A549 (cell line): Measurements from ENCODE around the gene OR13F1. TPM values are rescaled to one million over a fixed set of nuclear protein-coding genes. Genes with fewer than 3 reads are reported as not detected.

ENCODE experiments used
- ATAC-seq, 2 experiments: fragments of 200-7000 bp in 1 of 2; fragments of >200 bp in 1 of 2; cut with Nextera tagmentation in 1 of 2; cut with Tn5 transposase in 1 of 2; 3 replicates each; pipeline versions ENCODE4 v1.8.0 to v1.9.1; 2018 to 2020; ENCODE audit warnings: mild to moderate bottlenecking in 1 of 2, moderate library complexity in 1 of 2
- CTCF ChIA-PET: fragments of 300-600 bp; sonication (Branson Sonifier 250); formaldehyde crosslinking; extraction: SDS; loops from one replicate; lab custom pipeline; 2021; ENCODE audit warnings: antibody characterized with exemption, inconsistent platforms; lab: Yijun Ruan, JAX
- POLR2A ChIA-PET: fragments of 350-600 bp; formaldehyde crosslinking; extraction: SDS; loops from one replicate; lab custom pipeline; 2021; ENCODE audit warnings: antibody characterized with exemption, inconsistent platforms; lab: Yijun Ruan, JAX
- DNase-seq, 2 experiments: peaks; one replicate each; pipeline versions ENCODE4 v3.0.0 to v3.0.0-alpha.2; 2011 to 2016; ENCODE audit warnings: low read depth in 1 of 2, low spot score in 1 of 2
- FAIRE-seq: peaks from 2 replicates; lab custom pipeline; 2011; peaks lifted over from hg19 to GRCh38; lab: Jason Lieb, UNC
- H3K27ac ChIP-seq, 2 experiments: fragments of >200 bp; sonication (Bioruptor Twin); formaldehyde crosslinking; 3 replicates each; pipeline ENCODE4 v1.5.1; 2016 to 2017
- H3K4me1 ChIP-seq: fragments of >200 bp; sonication (Bioruptor Twin); formaldehyde crosslinking; 3 replicates; pipeline ENCODE4 v1.6.1; 2016
- H3K4me2 ChIP-seq: fragments of >200 bp; sonication (Bioruptor Twin); formaldehyde crosslinking; 3 replicates; pipeline ENCODE4 v1.6.1; 2016
- H3K4me3 ChIP-seq: fragments of >200 bp; sonication (Bioruptor Twin); formaldehyde crosslinking; 3 replicates; pipeline ENCODE4 v1.5.1; 2016
- H3K9me3 ChIP-seq: fragments of >200 bp; sonication (Bioruptor Twin); formaldehyde crosslinking; 3 replicates; pipeline ENCODE4 v1.6.1; 2016
- BHLHE40 ChIP-seq: IDR thresholded peaks from 2 replicates; pipeline ENCODE4 v1.6.1; 2012; ENCODE audit warnings: low read depth, low read length, inconsistent platforms
- CBX8 ChIP-seq: fragments of 200-600 bp; sonication (generic); IDR thresholded peaks from 2 replicates; pipeline ENCODE4 v1.6.1; 2016
- CHD2 ChIP-seq: fragments of 150-350 bp; IDR thresholded peaks from 2 replicates; pipeline ENCODE4 v1.6.1; 2014; ENCODE audit warnings: low read length; ENCODE audit not compliant: partially characterized antibody
- CHD4 ChIP-seq: fragments of 200-600 bp; sonication (generic); IDR thresholded peaks from 2 replicates; pipeline ENCODE4 v1.6.1; 2016; ENCODE audit warnings: antibody characterized with exemption, mild to moderate bottlenecking, borderline replicate concordance
- EHMT2 ChIP-seq: fragments of 200-600 bp; sonication (generic); IDR thresholded peaks from 2 replicates; pipeline ENCODE4 v1.6.1; 2016; ENCODE audit warnings: antibody characterized with exemption, low read depth, mild to moderate bottlenecking, moderate library complexity
- ESRRA ChIP-seq: fragments of 150-350 bp; IDR thresholded peaks from 2 replicates; pipeline ENCODE4 v1.6.1; 2014; ENCODE audit warnings: mild to moderate bottlenecking, low read length, borderline replicate concordance
- FOSL2 ChIP-seq, 2 experiments: fragments of 450-650 bp in 1 of 2; fragments of >200 bp in 1 of 2; sonication (Bioruptor Twin) in 1 of 2; formaldehyde crosslinking; IDR thresholded peaks; 2 replicates each; pipeline versions ENCODE4 v1.5.0 to v1.6.1; 2016 to 2020; ENCODE audit warnings: mild to moderate bottlenecking in 1 of 2, moderate library complexity in 1 of 2
- HDAC2 ChIP-seq: fragments of 200-600 bp; sonication (generic); IDR thresholded peaks from 2 replicates; pipeline ENCODE4 v1.6.1; 2016
- HOXB13 ChIP-seq: fragments of 250-450 bp; sonication (Bioruptor Pico); IDR thresholded peaks from 2 replicates; pipeline ENCODE4 v1.5.0; 2020; ENCODE audit warnings: low read depth, mild to moderate bottlenecking, moderate library complexity
- HOXB5 ChIP-seq: fragments of 250-450 bp; sonication (Bioruptor Pico); IDR thresholded peaks from 2 replicates; pipeline ENCODE4 v1.5.0; 2020; ENCODE audit warnings: mild to moderate bottlenecking, moderate library complexity
- JUNB ChIP-seq: fragments of >200 bp; sonication (Bioruptor Twin); formaldehyde crosslinking; IDR thresholded peaks from 2 replicates; pipeline ENCODE4 v1.6.1; 2016
- KDM1A ChIP-seq: fragments of 200-600 bp; sonication (generic); IDR thresholded peaks from 2 replicates; pipeline ENCODE4 v1.6.1; 2016; ENCODE audit warnings: low read depth, mild to moderate bottlenecking
- MAFK ChIP-seq: fragments of 450-650 bp; IDR thresholded peaks from 2 replicates; pipeline ENCODE4 v1.6.1; 2014; ENCODE audit not compliant: partially characterized antibody
- NFE2L2 ChIP-seq: fragments of 150-350 bp; conservative IDR thresholded peaks from 2 replicates; pipeline ENCODE4 v1.6.1; 2014; ENCODE audit warnings: low read length
- NR3C1 ChIP-seq: fragments of >200 bp; sonication (Bioruptor Twin); formaldehyde crosslinking; IDR thresholded peaks from 3 replicates; pipeline ENCODE4 v1.6.1; 2017
- RARB ChIP-seq: fragments of 250-450 bp; sonication (Bioruptor Pico); IDR thresholded peaks from 2 replicates; pipeline ENCODE4 v1.8.0; 2021; ENCODE audit warnings: mild to moderate bottlenecking, moderate library complexity
- RCOR1 ChIP-seq: fragments of 150-350 bp; IDR thresholded peaks from 2 replicates; pipeline ENCODE4 v1.6.1; 2014; ENCODE audit warnings: antibody characterized with exemption, low read length, low read depth
- RFX5 ChIP-seq: fragments of 450-650 bp; IDR thresholded peaks from 2 replicates; pipeline ENCODE4 v1.7.1; 2014; ENCODE audit warnings: antibody characterized with exemption, mild to moderate bottlenecking, moderate library complexity
- SMC3 ChIP-seq: fragments of >200 bp; sonication (Bioruptor Twin); formaldehyde crosslinking; IDR thresholded peaks from 3 replicates; pipeline ENCODE4 v1.6.1; 2018; ENCODE audit warnings: inconsistent platforms
- SREBF2 ChIP-seq: fragments of 450-650 bp; IDR thresholded peaks from 2 replicates; pipeline ENCODE4 v1.6.1; 2014; ENCODE audit warnings: mild to moderate bottlenecking, moderate library complexity
- TP53 ChIP-seq: fragments of 250-450 bp; sonication (Bioruptor Pico); IDR thresholded peaks from 2 replicates; pipeline ENCODE4 v1.5.0; 2021; ENCODE audit warnings: mild to moderate bottlenecking, moderate library complexity
- ZC3H11A ChIP-seq: fragments of 450-650 bp; IDR thresholded peaks from 2 replicates; pipeline ENCODE4 v1.6.1; 2014; ENCODE audit warnings: antibody characterized with exemption, mild to moderate bottlenecking
- ZNF302 ChIP-seq: fragments of 250-450 bp; sonication (Bioruptor Pico); IDR thresholded peaks from 2 replicates; pipeline ENCODE4 v1.9.0; 2021; ENCODE audit warnings: inconsistent platforms, mild to moderate bottlenecking, moderate library complexity
- WGBS: methylation state at CpG from one replicate; pipeline ENCODE4 v1.1.6; 2017; ENCODE audit errors: missing lambda C conversion rate; 5-methylcytosine and 5-hydroxymethylcytosine counted together
- polyA plus RNA-seq, 4 experiments: library from polyadenylated mRNA; depleted of rRNA in 3 of 4; stranded (reverse); fragments of >200 nt; fragmentation: RNase III in 1 of 4; extraction: RNeasy Plus Mini Kit Qiagen cat#74134 plus additional on column Dnase treatment in 1 of 4; gene quantifications; 2 replicates in 3 of 4; 3 replicates in 1 of 4; pipeline ENCODE4 v1.2.3, GENCODE V29; 2011 to 2017
- TF ChIP-seq, protein P1 (sequence below): fragments of >200 bp; sonication (Bioruptor Twin); formaldehyde crosslinking; IDR thresholded peaks from 2 replicates; pipeline ENCODE4 v1.6.1; 2016
- TF ChIP-seq, protein P2 (sequence below): IDR thresholded peaks from 2 replicates; pipeline ENCODE4 v1.6.1; 2012
- TF ChIP-seq, protein P3 (sequence below): fragments of 250-450 bp; sonication (Bioruptor Pico); IDR thresholded peaks from 2 replicates; pipeline ENCODE4 v1.5.0; 2020; ENCODE audit warnings: low read depth, mild to moderate bottlenecking, moderate library complexity
- TF ChIP-seq, protein P4 (sequence below): fragments of 250-450 bp; sonication (Bioruptor Pico); IDR thresholded peaks from 2 replicates; pipeline ENCODE4 v1.5.0; 2021; ENCODE audit warnings: mild to moderate bottlenecking, moderate library complexity, borderline replicate concordance

Gene OR13F1
- polyA plus RNA-seq, 2 of the 4 experiments (the other 2 are of a cell fraction) = not detected

DNA sequence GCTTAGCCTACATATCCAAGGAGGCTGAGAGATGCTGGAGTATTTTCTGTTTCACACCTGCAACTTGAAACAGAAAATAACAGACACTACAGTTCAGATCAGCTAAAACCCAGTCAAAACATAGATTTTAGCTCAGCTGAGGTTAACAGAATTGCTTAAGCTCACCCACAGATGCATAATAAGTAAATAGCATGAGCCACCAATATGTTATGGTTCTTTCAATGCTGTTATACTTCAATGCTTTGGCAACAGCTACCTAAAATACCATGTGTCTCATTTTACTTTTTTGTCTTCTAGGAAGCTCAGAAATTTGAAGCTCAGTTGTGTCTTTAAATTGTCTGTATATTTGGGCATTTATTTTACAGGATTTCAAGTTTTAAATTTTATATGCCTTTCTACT, 35.8 kb upstream of the OR13F1 start:
- TF ChIP-seq MAFK = no peak
- no peak for TF ChIP-seq HOXB13 (CRISPR knock-in tag)
- TF ChIP-seq CHD4 = no peak
- TF ChIP-seq, protein P1, sequence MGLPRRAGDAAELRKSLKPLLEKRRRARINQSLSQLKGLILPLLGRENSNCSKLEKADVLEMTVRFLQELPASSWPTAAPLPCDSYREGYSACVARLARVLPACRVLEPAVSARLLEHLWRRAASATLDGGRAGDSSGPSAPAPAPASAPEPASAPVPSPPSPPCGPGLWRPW = no peak
- TF ChIP-seq RARB = no peak
- no peak for TF ChIP-seq CBX8
- TF ChIP-seq, protein P2, sequence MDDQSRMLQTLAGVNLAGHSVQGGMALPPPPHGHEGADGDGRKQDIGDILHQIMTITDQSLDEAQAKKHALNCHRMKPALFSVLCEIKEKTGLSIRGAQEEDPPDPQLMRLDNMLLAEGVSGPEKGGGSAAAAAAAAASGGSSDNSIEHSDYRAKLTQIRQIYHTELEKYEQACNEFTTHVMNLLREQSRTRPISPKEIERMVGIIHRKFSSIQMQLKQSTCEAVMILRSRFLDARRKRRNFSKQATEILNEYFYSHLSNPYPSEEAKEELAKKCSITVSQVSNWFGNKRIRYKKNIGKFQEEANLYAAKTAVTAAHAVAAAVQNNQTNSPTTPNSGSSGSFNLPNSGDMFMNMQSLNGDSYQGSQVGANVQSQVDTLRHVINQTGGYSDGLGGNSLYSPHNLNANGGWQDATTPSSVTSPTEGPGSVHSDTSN = no peak
- TF ChIP-seq HOXB5 (CRISPR knock-in tag) = no peak
- no peak overlapping the region for H3K27ac ChIP-seq
- DNase-seq (no peak), FAIRE-seq (no peak), ATAC-seq (no peak)
- H3K4me3 ChIP-seq = no peak overlapping the region
- ChIA-PET POLR2A (no interaction called here), CTCF (no interaction called here)
- H3K9me3 ChIP-seq = no peaks in the 10 kb centered on the region
- no peak overlapping the region for H3K4me2 ChIP-seq
- no peaks in the 10 kb centered on the region for H3K4me1 ChIP-seq

DNA sequence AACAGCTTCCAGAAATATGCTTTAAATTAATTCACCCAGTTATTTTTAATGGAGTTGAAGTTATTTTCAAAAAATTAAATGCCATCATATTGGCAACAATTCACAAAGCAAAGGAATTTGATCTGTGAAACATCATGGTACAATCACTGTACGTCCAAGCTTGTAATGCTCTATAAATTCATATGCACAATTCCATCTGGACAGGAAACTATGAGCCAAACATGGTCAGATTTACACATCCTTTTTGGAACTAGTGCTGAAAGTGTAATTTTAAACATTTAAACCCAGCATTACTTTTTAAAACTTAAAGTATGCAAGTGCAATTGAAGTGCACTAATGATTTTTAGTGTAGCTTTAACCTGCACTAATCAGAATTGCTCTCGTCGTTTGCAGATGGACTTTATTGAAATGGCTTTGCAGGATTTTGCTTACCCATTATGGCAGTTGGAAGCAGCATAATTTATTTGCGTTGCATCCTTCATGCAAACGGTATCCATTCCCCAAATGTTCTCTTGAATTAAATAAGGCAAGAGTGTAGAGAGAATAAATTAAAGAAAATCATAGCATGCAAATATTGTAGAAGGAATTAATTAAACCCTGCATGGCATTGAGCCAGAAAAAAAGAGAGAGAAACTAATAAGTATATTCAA, 21.0 kb upstream of the OR13F1 start:
- CTCF ChIA-PET = no interaction called here
- H3K4me3 ChIP-seq = no peak overlapping the region

DNA sequence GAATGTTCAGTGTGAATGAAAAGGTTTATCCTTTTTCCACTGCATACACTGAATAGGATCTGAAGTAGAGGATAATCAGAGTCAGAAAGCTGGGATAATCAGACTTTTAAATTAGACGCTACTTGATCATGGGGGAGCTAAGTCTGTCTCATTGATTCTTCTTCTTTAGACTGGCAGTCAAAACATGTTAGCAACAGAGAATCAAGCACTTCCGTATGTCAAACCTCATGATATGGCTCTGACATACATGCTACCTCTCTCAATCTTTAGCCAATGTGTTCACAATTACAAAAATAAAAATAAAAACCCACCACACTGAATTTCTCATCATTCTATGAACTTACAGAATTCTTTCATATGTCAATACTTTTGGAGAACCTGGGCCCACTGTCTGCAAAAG, 19.0 kb upstream of the OR13F1 start:
- Histone ChIP-seq H3K9me3 (no peaks in the 10 kb centered on the region), H3K27ac (no peak overlapping the region), H3K4me2 (no peak overlapping the region), H3K4me3 (no peak overlapping the region)
- CTCF ChIA-PET = interaction anchor here (1.1 kb wide), 1 partner anchor 308 kb away, joined by 4 read pairs; no protein-coding TSS in a partner anchor
- no peak for DNase-seq
- no peak for ATAC-seq
- WGBS = 21% methylated on average over 2 of the region's 2 CpGs
- FAIRE-seq = no peak
- TF ChIP-seq ZNF302 (CRISPR knock-in tag) (no peak), ESRRA (no peak), ZC3H11A (no peak), TP53 (CRISPR knock-in tag) (no peak), CHD2 (no peak), NR3C1 (no peak), RCOR1 (no peak), SREBF2 (no peak), RFX5 (no peak), RARB (no peak), HDAC2 (no peak), MAFK (no peak), FOSL2 (IDR thresholded peaks at IDR 0.05) (no peak), FOSL2 (CRISPR knock-in tag; IDR thresholded peaks at IDR 0.05) (no peak)
- TF ChIP-seq, protein P3, sequence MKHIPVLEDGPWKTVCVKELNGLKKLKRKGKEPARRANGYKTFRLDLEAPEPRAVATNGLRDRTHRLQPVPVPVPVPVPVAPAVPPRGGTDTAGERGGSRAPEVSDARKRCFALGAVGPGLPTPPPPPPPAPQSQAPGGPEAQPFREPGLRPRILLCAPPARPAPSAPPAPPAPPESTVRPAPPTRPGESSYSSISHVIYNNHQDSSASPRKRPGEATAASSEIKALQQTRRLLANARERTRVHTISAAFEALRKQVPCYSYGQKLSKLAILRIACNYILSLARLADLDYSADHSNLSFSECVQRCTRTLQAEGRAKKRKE = no peak
- TF ChIP-seq, all 56 proteins: peak for 0
- no peaks in the 10 kb centered on the region for H3K4me1 ChIP-seq
- POLR2A ChIA-PET = no interaction called here

More for the DNA sequence above, 21.0 kb upstream of the OR13F1 start:
- DNase-seq (no peak), FAIRE-seq (no peak), ATAC-seq (no peak)
- Histone ChIP-seq H3K27ac (no peak overlapping the region), H3K9me3 (no peaks in the 10 kb centered on the region), H3K4me2 (no peak overlapping the region), H3K4me1 (no peaks in the 10 kb centered on the region)
- no peak for TF ChIP-seq BHLHE40
- TF ChIP-seq, protein P4, sequence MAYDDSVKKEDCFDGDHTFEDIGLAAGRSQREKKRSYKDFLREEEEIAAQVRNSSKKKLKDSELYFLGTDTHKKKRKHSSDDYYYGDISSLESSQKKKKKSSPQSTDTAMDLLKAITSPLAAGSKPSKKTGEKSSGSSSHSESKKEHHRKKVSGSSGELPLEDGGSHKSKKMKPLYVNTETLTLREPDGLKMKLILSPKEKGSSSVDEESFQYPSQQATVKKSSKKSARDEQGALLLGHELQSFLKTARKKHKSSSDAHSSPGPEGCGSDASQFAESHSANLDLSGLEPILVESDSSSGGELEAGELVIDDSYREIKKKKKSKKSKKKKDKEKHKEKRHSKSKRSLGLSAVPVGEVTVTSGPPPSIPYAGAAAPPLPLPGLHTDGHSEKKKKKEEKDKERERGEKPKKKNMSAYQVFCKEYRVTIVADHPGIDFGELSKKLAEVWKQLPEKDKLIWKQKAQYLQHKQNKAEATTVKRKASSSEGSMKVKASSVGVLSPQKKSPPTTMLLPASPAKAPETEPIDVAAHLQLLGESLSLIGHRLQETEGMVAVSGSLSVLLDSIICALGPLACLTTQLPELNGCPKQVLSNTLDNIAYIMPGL = no peak
- no peak for TF ChIP-seq EHMT2
- no peak for TF ChIP-seq SMC3
- TF ChIP-seq JUNB = no peak
- no peak for TF ChIP-seq KDM1A
- TF ChIP-seq NR3C1 = no peak
- TF ChIP-seq NFE2L2 = no peak
- TF ChIP-seq ZNF302 (CRISPR knock-in tag) = no peak
- TF ChIP-seq, all 56 proteins: peak for 0
- 16% methylated on average over 5 of the region's 5 CpGs for WGBS
- POLR2A ChIA-PET = no interaction called here
